GM18505 (cell line): ENCODE data around the gene BBIP1.

Source experiments
- ATAC-seq: cut with Tn5 transposase; IDR thresholded peaks from one replicate; pipeline ENCODE4 v1.9.1; 2021; ENCODE audit not compliant: unreplicated experiment
- POLR2A ChIP-seq: IDR thresholded peaks from 4 replicates; pipeline ENCODE4 v1.6.1; 2011; ENCODE audit warnings: borderline replicate concordance; ENCODE audit not compliant: insufficient read depth, insufficient read length; ENCODE audit errors: extremely low read depth

BBIP1 gene

DNA sequence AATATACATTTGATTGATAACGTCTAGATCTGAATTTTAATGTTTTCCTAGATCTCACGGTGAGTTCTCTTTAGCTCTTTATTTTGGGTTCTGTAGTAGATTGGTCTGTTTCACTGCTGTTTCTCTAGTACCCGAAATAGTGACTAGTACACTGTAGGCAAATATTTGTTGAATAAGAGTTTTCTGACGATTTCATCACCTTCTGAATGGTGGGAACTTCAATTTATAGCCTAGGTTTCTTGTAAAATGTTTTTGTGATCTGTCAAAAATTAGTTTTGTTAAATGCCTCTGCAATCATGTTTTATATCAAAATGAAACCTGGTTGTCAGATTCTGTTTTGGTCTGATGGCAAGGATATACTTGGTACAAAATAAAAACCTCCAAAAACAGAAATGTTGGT lies 37.1 kb downstream of the BBIP1 start:
- ATAC-seq: no peak
- TF ChIP-seq POLR2A: no peak

- TF ChIP-seq POLR2A: no peak
These were observed 37.7 kb downstream of the BBIP1 start for GRCh38 chr10:110881247-110881646.

DNA sequence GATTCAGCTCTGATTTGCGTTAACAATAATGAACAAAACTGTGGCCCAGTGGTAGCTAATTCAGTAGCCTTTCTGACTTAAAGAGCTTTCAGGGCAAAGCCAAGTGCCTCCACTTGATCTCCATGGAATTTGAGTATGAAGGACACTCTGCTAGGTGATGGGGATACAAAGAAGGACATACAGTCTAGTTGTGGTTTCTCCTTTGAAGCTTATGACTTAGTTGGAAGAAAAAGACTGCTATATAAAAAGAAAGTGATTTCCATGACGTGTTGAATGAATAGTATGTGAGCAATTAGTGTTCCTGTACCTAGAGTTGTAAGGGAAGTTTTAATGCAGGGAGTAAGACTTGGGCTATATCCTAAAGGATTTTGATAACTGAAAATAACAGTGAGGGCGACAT lies 39.0 kb downstream of the BBIP1 start:
- no peak for ATAC-seq
- peak; percentile 22 for TF ChIP-seq POLR2A

More at GRCh38 chr10:110881247-110881646, 37.7 kb downstream of the BBIP1 start:
- ATAC-seq: no peak

DNA sequence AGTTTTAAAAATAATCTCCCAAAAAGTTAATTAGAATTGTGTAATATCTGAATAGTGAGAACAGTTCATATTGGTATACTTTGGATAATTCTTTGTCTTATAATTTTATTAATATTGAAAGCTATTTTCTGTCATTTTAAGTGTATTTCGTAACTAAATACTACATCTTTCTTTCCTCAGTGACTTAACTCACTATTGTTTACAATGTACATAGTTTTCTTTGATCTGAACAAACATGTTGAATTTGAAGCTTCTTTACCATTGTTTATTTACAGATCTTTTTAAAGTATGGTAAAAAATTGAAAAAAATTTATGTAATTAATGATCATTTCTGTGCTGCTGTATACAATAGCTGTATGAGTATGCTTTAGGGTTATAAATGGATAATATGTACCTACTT lies 42.2 kb downstream of the BBIP1 start:
- no peak for ATAC-seq
- no peak for TF ChIP-seq POLR2A

DNA sequence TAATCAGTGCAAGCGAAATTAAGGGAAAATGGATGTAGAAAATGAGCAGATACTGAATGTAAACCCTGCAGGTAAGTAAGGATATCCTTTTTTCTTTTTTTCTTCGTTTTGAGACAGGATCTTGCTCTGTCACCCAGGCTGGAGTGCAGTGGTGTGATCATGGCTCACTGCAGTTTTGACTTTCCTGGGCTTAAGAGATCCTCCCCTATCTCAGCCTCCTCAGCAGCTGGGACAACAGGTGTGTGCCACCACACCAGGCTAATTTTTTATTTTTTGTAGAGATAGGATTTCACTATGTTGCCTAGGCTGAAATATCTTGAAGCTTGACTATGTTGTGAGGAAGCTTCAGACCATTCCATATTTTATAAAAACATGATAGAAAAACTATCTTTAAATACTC lies 43.0 kb downstream of the BBIP1 start:
- no peak for ATAC-seq
- no peak for TF ChIP-seq POLR2A

- no peak for ATAC-seq
- no peak for TF ChIP-seq POLR2A
These were observed 45.0 kb downstream of the BBIP1 start for GRCh38 chr10:110873951-110874350.

DNA sequence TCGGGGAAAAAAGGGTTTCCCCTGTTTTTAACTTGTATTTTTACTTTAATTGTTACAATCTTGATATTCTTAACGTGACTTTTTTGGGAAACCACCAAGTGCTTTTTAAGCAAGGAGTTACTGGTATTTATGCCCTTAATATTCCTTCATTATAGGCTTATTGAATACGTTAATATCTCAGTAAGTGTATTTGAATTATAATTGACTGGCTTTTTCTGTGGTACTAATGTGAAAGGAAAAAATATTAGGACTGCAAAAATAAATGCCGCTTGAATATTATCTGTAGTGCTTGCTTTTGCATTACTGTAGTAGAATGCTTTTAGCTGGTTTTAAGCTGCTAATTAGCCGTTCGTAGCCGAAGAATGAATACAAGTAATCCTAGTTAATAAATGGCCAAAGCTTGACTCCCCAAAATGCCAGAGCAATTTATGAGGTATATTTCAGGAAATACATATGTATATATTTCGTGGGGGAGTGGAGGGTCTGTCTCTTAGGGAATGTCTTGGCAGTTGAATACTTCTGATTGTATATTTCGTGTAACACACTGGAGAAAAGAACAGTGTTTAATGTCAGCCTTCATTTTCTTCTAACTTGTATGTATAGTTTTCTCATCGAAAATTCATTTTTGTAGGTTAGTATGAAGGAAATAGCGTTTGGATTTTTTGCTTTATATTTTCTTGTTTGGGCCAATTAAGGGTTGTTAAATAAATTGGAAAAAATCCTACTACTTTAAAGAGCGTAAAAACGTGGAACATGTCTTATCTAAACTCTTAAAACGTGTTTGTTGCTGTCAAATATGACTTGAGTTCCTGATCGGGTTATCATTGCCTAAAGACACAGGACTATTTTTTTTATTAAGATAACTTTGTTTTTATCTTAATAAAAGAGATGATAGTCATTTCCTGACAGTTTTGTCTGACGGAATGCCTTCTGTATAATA lies 45.7 kb downstream of the BBIP1 start:
- ATAC-seq: no peak
- TF ChIP-seq POLR2A: no peak

DNA sequence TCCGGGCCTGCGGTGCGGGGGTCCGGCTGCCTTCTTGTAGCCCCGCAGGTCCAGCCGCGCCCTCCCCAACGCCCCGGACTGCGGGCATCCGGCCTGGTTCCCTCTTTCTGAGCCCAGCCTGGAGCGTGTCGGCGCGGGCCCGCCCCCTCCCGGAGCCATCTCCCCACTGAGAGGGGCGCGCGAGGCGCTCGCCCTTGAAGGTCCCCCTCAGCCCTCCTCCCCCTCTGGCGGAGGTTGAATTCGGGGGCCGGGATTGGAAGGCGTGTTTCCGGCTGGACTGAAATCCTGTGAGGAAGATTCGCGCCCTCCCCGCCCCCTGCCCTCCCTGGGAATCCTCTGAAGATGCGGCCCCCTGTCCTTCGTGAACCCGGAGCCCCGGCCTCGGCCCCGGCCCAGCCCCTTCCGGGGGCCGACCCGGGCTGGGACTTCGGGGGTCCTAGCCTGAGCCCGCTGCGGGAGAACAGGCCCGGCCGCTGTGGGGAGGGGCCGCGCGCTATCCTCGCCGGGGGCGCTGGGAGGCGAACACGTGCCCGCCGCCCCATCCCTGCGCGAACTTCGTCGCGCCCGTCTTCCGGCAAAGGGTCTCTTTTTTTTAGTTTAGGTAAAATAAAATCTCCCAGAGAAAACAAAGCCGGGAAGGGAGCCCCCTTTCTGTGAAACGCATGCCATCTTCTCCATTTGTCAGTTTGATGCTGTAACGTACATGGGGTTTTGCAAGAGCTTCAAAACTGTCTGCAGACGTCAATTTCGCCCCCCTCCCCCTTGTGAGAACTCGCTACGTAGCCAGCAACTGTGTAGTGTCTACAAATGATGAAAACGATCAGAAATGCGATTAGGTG lies 46.6 kb downstream of the BBIP1 start:
- peak; percentile 37 for TF ChIP-seq POLR2A

GRCh38 chr10:110871298-110872084 lies 47.5 kb downstream of the BBIP1 start, which contains the start of gene PDCD4:
PDCD4 (plus strand) TSS chr10:110871928; CDS start chr10:110876028, 4,100 bp downstream.
- peak; percentile 93 for TF ChIP-seq POLR2A
- ATAC-seq: peak; percentile 71

More for the DNA sequence above, 46.6 kb downstream of the BBIP1 start:
- ATAC-seq: peak; percentile 44

- ATAC-seq: no peak
- no peak for TF ChIP-seq POLR2A
These were observed 48.1 kb downstream of the BBIP1 start for GRCh38 chr10:110870823-110871297.

DNA sequence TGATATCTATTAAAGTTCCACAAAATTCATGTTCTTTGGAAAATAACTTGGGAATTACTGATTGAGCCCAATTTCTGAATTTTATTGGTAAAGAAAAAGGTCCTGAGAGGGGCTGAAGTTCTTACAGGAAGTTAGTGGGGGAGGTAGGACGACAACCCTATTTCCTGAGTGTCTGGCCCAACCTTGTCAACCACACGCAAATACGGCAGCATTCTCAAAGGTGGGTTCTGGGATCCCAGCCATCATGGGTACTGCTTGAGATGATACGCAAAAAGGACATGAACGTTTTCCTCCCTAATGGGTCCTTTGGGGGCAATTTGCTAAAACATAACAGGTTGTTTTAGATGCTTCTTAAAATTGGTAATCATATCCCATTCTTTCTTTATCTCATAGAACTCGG lies 50.0 kb downstream of the BBIP1 start:
- ATAC-seq: no peak

DNA sequence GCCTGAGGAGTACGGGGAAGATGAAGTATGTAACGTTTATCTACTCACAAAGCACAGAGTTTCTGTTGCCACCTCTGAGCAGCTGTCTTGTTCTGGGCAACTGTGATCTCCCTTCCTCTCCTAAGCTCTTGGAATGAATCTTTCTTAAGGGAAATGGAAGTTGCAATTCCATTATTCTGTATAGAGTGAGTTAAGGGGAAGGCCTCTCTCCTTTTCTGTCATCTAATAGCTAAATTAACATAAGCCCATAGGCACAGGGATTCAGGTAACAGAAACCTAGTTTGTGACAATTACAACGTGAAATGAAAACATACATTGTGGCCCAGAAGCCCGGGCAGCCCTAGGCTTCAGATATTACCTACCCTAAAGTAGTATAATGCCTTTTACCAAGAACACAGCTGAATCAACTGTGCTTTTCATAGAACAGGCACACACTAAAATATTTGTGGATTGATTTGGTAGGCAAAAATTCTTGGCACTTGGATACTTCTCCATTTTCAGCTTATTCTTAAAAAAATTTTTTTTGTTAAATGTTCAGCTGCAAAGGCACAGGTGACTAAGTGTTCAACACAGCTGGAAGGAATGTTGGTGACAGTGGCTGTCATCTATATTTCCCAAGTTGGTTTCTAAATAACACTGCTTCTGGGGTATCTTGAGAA lies 51.0 kb downstream of the BBIP1 start:
- ATAC-seq: no peak
- TF ChIP-seq POLR2A: no peak

More for the DNA sequence above, 50.0 kb downstream of the BBIP1 start:
- TF ChIP-seq POLR2A: no peak

DNA sequence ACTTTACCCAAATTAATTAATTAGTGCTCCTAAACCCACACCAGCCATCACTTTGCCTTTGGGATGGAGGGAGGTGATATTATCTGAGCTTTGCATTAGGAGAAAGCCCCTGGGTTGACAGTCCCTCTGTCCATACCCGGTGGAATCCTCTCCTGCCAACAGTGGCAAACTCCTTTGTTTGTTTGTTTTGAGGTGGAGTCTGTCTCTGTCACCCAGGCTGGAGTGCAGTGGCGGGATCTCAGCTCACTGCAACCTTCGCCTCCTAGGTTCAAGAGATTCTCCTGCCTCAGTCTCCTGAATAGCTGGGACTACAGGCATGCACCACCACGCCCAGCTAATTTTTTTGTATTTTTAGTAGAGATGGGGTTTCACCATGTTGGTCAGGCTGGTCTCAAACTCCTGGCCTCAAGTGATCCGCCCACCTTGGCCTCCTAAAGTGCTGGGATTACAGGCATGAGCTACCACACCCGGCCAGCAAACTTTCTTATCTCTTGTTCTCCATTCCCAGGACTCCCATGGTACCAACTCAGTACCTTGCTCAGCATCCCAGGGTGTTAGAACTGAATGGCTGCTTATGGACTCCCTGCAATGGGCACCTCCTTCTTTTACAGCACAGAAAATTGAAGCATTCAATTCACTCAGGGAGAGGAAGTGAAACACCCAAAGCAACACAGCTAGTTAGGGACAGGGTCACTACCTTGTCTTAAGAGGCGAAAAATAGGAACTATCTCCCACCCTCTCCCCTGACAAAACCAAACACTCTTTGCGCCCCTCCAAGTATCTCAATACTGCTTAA lies 51.8 kb downstream of the BBIP1 start:
- ATAC-seq: peak; percentile 24
